ENCODE measurements around the gene ZNF688.

Gene ZNF688

DNA sequence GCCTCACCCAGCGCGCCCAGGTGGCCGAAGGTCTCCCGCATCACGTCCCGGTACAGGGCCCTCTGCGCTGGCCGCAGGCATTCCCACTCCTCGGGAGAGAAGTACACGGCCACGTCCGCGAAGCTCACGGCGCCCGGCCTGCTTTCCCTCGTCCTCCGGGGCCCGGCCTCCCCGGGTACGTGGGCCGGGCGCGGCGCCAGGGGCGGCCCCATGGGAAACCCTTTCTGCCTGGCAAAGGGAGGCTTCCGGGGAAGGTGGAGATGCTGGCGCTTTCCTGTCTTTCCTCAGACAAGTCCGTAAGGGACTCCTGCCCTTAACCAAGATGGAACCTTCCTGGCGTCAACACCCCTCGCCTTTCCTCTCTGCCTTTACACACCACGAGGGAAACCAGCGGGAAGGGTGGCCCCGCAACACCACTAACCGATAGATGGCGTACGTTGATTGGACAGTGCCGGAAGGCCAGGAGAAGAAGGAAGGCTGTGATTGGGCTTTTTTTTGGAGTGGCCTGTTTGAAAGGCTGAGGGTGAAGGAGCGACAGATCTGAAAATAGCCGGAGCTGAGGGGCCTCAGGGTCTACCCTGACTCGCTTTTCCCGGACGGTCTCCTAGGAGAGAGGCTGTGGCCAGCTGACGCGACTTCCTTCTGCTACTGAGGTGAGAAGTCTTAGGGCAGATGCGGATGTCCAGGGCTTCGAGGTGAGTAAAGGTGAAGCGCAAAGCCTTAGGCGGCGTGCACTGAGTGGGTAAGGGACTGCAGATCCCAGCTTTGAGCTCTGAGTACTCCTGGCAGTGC is 14.1 kb upstream of the ZNF688 start, which contains the start of gene ZNF785:
Gene ZNF785 (minus strand): TSS at position 298 of the 792 bp plus-strand sequence. CDS start 86 bp downstream, at position 212.
- DNase-seq (ENCODE audit: low read depth in 2 of 2, low spot score in 1 of 2): peak; percentile 81 to 83

DNA sequence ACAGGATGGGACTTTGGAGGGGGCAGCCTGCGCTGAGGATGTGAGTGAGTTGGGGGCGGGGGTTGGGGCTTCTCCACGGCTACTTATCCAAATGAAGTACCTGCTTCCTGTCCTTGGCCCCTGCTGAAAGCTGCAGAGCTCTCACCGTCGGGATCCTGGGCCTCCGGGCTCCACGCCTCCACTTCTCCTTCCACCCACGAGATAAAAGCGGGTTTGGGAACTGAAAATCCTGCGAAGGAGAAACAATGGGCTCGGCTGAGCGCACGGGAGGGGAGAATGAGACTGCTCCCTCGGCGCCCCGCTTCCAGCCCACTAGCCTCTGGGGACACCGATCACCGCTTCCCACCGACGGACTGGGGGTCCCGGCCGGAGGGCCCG is 13.5 kb upstream of the ZNF688 start:
- DNase-seq (ENCODE audit: low read depth in 2 of 2, low spot score in 1 of 2): no peak

- no peak for DNase-seq (ENCODE audit: low read depth in 2 of 2, low spot score in 1 of 2)
These were observed 11.3 kb upstream of the ZNF688 start for GRCh38 chr16:30582611-30583340.

GRCh38 chr16:30581457-30581856 is 9.9 kb upstream of the ZNF688 start:
- no peak for DNase-seq (ENCODE audit: low read depth in 2 of 2, low spot score in 1 of 2)

DNA sequence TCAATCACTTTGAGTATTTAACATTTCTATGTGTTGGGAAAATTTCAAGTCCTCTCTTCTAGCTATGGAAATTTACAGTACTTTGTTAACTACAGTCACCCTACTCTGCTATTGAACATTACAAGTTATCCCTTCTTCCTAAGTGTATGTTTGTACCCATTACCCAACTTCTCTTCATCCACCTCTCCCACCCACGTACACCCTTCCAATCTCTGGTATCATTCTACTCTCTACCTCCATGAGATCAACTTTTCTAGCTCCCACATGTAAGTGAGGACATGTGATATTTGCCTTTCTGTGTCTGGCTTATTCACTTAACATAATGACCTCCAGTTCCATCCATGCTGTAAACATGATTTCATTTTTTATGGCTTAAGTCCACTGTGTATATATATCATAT is 3.2 kb upstream of the ZNF688 start:
- no peak for DNase-seq (ENCODE audit: low read depth in 2 of 2, low spot score in 1 of 2)

DNA sequence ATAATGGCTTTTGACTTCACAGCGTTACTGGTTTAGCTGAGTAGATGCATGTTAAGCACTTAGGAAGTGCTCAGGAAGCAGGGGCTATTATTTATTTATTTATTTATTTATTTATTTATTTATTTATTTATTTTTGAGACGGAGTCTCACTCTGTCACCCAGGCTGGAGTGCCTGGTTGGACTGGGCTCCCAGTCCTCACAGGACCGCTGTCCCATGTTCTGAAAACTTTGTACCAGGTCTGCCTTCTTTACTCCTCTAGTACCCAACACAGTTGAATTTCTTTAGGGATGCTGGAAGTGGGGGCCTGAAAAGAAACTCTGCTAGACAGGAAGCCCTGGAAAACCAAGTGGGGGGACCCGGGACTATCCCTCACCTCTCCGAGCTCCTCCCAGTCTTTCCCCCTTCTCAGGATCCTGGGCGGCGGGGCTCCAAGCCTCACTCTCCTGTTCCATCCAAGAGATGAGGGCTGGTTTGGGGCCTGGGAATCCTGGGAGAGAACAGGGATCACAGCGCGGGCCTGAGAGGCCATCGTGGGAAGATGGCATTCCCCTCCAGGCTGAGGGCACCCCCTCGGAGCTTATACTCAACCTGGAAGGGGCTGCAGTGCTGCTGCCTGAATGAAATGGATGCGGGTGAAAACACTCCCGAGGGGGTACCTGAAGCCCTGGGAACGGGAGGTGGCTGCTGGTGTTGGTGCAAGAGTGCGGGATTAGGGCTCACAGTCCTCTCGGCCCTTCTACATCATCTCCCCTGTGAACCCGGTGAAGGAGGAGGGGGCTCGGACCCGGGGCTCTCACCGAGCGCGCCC is 674 bp downstream of the ZNF688 start:
- no peak for DNase-seq (ENCODE audit: low read depth in 2 of 2, low spot score in 1 of 2)

GRCh38 chr16:30569746-30570635 is 1.5 kb downstream of the ZNF688 start:
- DNase-seq (ENCODE audit: low read depth in 2 of 2, low spot score in 1 of 2): no peak

GRCh38 chr16:30569281-30569680 is 2.2 kb downstream of the ZNF688 start:
- DNase-seq (ENCODE audit: low read depth in 2 of 2, low spot score in 1 of 2): no peak

DNA sequence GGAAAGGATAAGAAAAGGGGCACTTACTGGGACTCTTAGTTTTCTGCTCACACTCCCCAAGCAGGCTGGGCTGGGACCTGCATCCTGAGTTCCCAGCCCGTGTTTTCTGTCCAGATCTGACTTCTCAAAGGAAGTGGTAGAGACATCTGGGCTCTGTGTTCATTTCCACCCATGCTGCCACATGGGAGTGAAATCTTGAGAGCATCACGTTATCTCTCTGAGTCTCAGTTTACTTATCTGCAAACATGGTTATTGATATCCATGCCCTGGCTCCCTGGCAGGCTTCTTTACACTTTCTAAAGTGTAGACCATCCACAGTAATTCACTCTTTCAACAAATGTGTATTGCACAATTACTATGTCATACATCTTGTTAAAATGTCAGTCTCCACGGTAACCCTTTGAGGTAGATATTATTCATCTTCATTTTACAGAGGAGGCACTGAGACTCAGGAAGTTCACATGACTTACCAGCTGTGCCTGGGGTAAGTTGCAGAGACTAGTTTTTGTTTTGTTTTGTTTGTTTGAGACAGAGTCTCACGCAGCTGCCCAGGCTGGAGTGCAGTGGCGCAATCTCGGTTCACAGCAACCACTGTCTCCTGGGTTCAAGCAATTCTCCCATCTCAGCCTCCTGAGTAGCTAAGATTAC is 3.4 kb downstream of the ZNF688 start:
- no peak for DNase-seq (ENCODE audit: low read depth in 2 of 2, low spot score in 1 of 2)

DNA sequence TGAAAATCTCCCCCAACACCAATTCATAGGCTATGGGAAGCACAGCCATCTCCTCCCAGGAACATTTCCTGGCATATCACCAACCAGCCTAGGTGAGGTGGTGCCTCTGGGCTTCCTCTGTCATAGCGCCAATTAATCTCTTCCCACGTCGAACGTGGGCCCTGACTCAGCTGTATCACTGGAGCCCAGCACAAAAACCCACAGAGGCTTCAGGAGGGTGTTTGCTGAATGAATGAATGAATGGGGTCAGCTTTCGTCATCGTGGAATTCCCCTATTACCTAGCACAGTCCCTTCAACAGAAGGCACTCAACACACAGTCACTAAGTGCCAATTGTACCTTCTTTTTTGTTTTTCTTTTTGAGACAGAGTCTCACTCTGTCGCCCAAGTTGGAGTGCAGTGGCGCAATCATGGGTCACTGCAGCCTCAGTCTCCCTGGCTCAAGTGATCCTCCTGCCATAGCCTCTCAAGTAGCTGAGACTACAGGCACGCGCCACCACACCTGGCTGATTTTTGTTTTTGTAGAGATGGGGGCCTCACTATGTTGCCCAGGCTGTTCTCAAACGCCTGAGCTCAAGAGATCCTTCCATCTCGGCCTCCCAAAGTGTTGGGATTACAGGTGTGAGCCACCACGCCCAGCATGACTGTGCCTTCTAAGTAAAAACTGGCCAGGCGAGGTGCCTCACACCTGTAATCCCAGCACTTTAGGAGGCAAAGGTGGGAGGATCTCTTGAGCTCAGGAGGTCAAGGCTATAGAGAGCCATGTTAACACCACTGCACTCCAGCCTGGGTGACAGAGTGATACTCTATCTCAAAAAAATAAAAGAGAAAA is 4.1 kb downstream of the ZNF688 start:
- DNase-seq (ENCODE audit: low read depth in 2 of 2, low spot score in 1 of 2): peak in 1 of 2 donors; percentile 41

DNA sequence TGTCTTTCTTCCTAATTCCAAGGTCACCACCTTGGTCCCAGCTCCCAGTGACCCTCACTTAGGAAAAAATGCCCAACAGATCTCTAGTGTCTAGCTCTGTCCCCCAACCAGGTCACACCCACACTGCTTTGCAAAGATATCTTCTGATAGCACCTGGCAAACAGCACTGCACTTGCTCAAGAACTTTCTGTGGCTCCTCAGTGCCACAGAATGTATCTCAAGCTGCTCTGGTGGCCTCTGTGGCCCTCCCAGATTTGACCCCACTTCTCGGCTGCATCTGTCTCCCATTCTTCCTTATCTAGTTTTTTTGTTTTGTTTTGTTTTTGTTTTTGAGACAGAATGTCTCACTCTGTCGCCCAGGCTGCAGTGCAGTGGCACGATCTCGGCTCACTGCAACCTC is 5.0 kb downstream of the ZNF688 start:
- DNase-seq (ENCODE audit: low read depth in 2 of 2, low spot score in 1 of 2): no peak

- DNase-seq (ENCODE audit: low read depth in 2 of 2, low spot score in 1 of 2): no peak
These were observed 5.5 kb downstream of the ZNF688 start for GRCh38 chr16:30565984-30566383.

GRCh38 chr16:30565526-30565925 is 6.0 kb downstream of the ZNF688 start:
- DNase-seq (ENCODE audit: low read depth in 2 of 2, low spot score in 1 of 2): no peak

- DNase-seq (ENCODE audit: low read depth in 2 of 2, low spot score in 1 of 2): no peak
These were observed 9.5 kb downstream of the ZNF688 start for GRCh38 chr16:30562021-30562420.

- no peak for DNase-seq (ENCODE audit: low read depth in 2 of 2, low spot score in 1 of 2)
These were observed 10.3 kb downstream of the ZNF688 start for GRCh38 chr16:30561089-30561816.

- no peak for DNase-seq (ENCODE audit: low read depth in 2 of 2, low spot score in 1 of 2)
These were observed 11.8 kb downstream of the ZNF688 start for GRCh38 chr16:30559690-30560089.

- no peak for DNase-seq (ENCODE audit: low read depth in 2 of 2, low spot score in 1 of 2)
These were observed 12.6 kb downstream of the ZNF688 start for GRCh38 chr16:30558789-30559377.

Measured in stimulated activated CD8-positive, alpha-beta memory T cell treated with anti-CD3 and anti-CD28 coated beads, Interleukin-4, amount 100 ng/mL, for 4 hours (primary cell).